Transverse colon (tissue), 4 donors: Measurements from ENCODE around the gene ALKBH2. TPM values are rescaled to one million over a fixed set of nuclear protein-coding genes. Genes with fewer than 3 reads are reported as not detected.

Source experiments
- DNase-seq: peaks from one replicate; pipeline ENCODE4 v3.0.0-alpha.2; 2019
- H3K27ac ChIP-seq, 4 donors: fragments of 200-600 bp; sonication (generic); 2 replicates each; pipeline ENCODE4 v1.5.1; 2016 to 2018; ENCODE audit warnings: inconsistent platforms in 4 of 4
- H3K27me3 ChIP-seq: fragments of 200-600 bp; sonication (generic); 2 replicates; pipeline ENCODE4 v1.5.1; 2017; ENCODE audit warnings: inconsistent platforms
- H3K36me3 ChIP-seq, 4 donors: fragments of 200-600 bp; sonication (generic); 2 replicates each; pipeline ENCODE4 v1.5.1; 2017 to 2019; ENCODE audit warnings: inconsistent platforms in 4 of 4
- H3K4me1 ChIP-seq, 4 donors: fragments of 200-600 bp; sonication (generic); 2 replicates each; pipeline ENCODE4 v1.5.1; 2017 to 2020; ENCODE audit warnings: inconsistent platforms in 4 of 4
- H3K4me3 ChIP-seq, 4 donors: fragments of 200-600 bp; sonication (generic); 1 replicate in 1 of 4; 2 replicates in 3 of 4; pipeline versions ENCODE4 v1.5.1 to v1.6.1; 2017 to 2019; ENCODE audit warnings: inconsistent platforms in 4 of 4
- H3K9me3 ChIP-seq, 2 donors: fragments of 200-600 bp; sonication (generic); 2 replicates each; pipeline ENCODE4 v1.5.1; 2017 to 2019; ENCODE audit warnings: inconsistent platforms in 2 of 2
- EP300 ChIP-seq: sonication (generic); formaldehyde crosslinking; IDR thresholded peaks from one replicate; pipeline ENCODE4 v1.6.1; 2017; ENCODE audit warnings: antibody characterized with exemption, low read depth
- POLR2A ChIP-seq: fragments of 450-650 bp; IDR thresholded peaks from one replicate; pipeline ENCODE4 v1.6.1; 2016; ENCODE audit warnings: antibody characterized with exemption, mild to moderate bottlenecking, moderate library complexity
- POLR2AphosphoS5 ChIP-seq, 3 donors: sonication (generic); formaldehyde crosslinking; IDR thresholded peaks; one replicate each; pipeline ENCODE4 v1.6.1; 2016; ENCODE audit warnings: antibody characterized with exemption in 3 of 3
- WGBS, 2 donors: methylation state at CpG; one replicate each; pipeline ENCODE4 v1.1.5; 2018; ENCODE audit warnings: low coverage in 1 of 2; 5-methylcytosine and 5-hydroxymethylcytosine counted together
- in situ Hi-C, 4 donors: fragments of 200-750 bp; cut with MboI; loops; one replicate each; pipeline versions ENCODE4 v1.15.0 to v1.15.1; 2017; ENCODE audit warnings: low sequenced_read_pairs in 3 of 4, low pct_ligation_motif_present in 1 of 4, low pct_unique_long_range_greater_than_20kb in 1 of 4
- intact Hi-C: fragments of 100-400 bp; cut with DNase I; formaldehyde crosslinking; loops from one replicate; pipeline ENCODE4 v1.15.1; 2023; ENCODE audit warnings: low total_unique reads
- total RNA-seq, 4 donors: library from RNA; depleted of rRNA; stranded (reverse); fragments of >200 nt; gene quantifications; one replicate each; pipeline ENCODE4 v1.1.0, GENCODE V29; 2016
- TF ChIP-seq, protein P1 (sequence below), 5 experiments: fragments of 200-600 bp in 3 of 5; fragments of 450-650 bp in 2 of 5; sonication (generic) in 3 of 5; IDR thresholded peaks; 1 replicate in 2 of 5; 2 replicates in 3 of 5; pipeline ENCODE4 v1.5.1; 2016 to 2017; ENCODE audit warnings: antibody characterized with exemption in 5 of 5, inconsistent platforms in 3 of 5, mild to moderate bottlenecking in 2 of 5, moderate library complexity in 1 of 5

ALKBH2 gene
- total RNA-seq, 4 donors from 2014 or later, result 3.4 to 11.1 (median 7.1) TPM; not detected in 1

DNA sequence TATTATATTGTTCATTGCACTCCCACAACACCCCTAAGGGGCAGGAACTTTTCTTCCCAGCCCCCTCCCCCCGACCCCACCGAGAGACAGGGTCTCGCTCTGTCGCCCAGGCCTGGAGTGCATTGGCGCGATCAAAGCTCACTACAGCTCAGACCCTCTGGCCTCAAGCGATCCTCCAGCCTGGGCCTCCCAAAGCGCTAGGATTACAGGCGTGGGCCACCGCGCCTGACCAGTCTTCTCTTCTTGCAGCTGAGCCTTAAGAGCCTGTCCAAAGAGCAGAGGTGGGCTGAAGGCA lies 3.8 kb upstream of the ALKBH2 start:
- 46% methylated on average over 9 of the region's 11 CpGs; no CpG with 5 or more reads in 1 of the 2 donors for WGBS, 2 donors
- DNase-seq, result no peak
- in situ Hi-C loops (loop anchor here in 2 of 4 donors (10.0 to 25.0 kb wide), 3 partner anchors 142 to 535 kb away; partner anchors contain the start of genes ISCU (in 2 of the 2) and SART3 (in 2 of the 2)), intact Hi-C loops (no loop called here)
- Histone ChIP-seq H3K27ac (no peak overlapping the region), H3K9me3 (no peaks in the 10 kb centered on the region), H3K4me3 (peak overlapping the region in 3 of 4 donors; percentile 55 to 98 (median 73)), H3K27me3 (no peaks in the 10 kb centered on the region), H3K36me3 (no peaks in the 10 kb centered on the region), H3K4me1 (peaks cover 23 to 45% (median 31%) of the 10 kb centered on the region in 4 donors)
- TF ChIP-seq EP300 (no peak), POLR2AphosphoS5 (IDR thresholded peaks at IDR 0.05) (no peak), POLR2A (no peak)
- TF ChIP-seq, protein P1, sequence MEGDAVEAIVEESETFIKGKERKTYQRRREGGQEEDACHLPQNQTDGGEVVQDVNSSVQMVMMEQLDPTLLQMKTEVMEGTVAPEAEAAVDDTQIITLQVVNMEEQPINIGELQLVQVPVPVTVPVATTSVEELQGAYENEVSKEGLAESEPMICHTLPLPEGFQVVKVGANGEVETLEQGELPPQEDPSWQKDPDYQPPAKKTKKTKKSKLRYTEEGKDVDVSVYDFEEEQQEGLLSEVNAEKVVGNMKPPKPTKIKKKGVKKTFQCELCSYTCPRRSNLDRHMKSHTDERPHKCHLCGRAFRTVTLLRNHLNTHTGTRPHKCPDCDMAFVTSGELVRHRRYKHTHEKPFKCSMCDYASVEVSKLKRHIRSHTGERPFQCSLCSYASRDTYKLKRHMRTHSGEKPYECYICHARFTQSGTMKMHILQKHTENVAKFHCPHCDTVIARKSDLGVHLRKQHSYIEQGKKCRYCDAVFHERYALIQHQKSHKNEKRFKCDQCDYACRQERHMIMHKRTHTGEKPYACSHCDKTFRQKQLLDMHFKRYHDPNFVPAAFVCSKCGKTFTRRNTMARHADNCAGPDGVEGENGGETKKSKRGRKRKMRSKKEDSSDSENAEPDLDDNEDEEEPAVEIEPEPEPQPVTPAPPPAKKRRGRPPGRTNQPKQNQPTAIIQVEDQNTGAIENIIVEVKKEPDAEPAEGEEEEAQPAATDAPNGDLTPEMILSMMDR (IDR thresholded peaks at IDR 0.05), result no peak

DNA sequence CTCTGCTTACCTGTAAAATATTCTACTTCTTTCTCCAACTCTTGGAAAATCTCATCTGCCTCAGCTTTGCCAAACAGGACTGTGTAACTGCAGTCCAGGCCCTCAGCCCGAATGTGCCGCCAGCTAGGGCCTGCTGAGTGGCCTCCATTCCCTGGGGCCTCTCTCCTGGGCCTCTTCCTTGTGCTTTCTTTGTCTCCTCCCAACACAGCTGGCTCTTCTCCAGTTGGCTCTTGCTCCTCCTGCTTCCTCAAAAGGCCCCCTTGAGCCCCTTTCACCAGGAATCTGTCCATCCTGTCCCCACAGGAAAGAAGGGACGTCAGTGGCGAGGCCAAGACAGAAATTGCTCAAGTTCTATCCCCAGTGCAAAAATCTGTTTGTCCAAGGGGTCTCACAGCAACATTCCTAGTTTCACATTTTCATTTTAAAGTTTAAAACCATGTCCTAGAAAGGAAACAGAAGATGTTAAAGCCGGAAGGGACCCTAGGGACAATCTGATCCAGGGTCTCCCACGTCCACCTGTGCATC lies 713 bp downstream of the ALKBH2 start:
- TF ChIP-seq, protein P1 (IDR thresholded peaks at IDR 0.05), result no peak
- TF ChIP-seq EP300 (no peak), POLR2AphosphoS5 (IDR thresholded peaks at IDR 0.05) (no peak), POLR2A (no peak)
- Histone ChIP-seq H3K4me1 (peaks cover 13 to 35% (median 20%) of the 10 kb centered on the region in 4 donors), H3K27ac (peak overlapping the region; percentile 73 to 83 (median 75)), H3K4me3 (peak overlapping the region; percentile 30 to 54 (median 36)), H3K27me3 (no peaks in the 10 kb centered on the region), H3K9me3 (no peaks in the 10 kb centered on the region), H3K36me3 (peaks cover 0 to 19% (median 1%) of the 10 kb centered on the region in 4 donors)
- DNase-seq, result no peak
- in situ Hi-C loops, result loop anchor here in 2 of 4 donors (10.0 to 25.0 kb wide), 3 partner anchors 138 to 530 kb away; partner anchors contain the start of genes ISCU (in 2 of the 2) and SART3 (in 2 of the 2)
- intact Hi-C loops, result no loop called here
- 59% methylated on average over 6 of the region's 6 CpGs; no CpG with 5 or more reads in 1 of the 2 donors for WGBS, 2 donors

DNA sequence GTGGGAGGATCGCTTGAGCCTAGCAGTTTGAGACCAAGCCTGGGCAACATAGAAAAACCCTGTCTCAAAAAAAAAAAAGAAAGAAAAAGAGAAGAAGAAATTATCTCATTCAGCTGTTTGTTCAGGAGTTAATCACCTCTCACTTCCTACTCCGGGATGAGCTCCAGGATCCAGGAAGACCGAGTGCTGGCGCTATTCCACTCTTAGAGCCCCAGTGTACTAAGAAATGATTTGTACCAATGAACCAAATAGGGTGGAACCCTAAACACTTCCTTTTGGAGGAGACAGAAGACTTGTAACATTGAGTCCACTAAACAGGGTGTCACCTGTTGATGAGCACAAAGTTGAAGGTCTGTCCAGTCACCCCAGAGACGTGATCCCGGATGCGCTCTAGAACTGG lies 3.6 kb downstream of the ALKBH2 start:
- no peak overlapping the region for H3K27ac ChIP-seq
- in situ Hi-C loops (loop anchor here in 2 of 4 donors (10.0 to 25.0 kb wide), 3 partner anchors 135 to 527 kb away; partner anchors contain the start of genes ISCU (in 2 of the 2) and SART3 (in 2 of the 2)), intact Hi-C loops (no loop called here)
- H3K36me3 ChIP-seq, result peaks cover 0 to 39% (median 5%) of the 10 kb centered on the region in 4 donors
- TF ChIP-seq, protein P1 (IDR thresholded peaks at IDR 0.05), result no peak
- TF ChIP-seq POLR2A (no peak), EP300 (no peak), POLR2AphosphoS5 (IDR thresholded peaks at IDR 0.05) (no peak)
- H3K4me1 ChIP-seq, result peaks cover 8 to 30% (median 16%) of the 10 kb centered on the region in 4 donors
- no peaks in the 10 kb centered on the region for H3K27me3 ChIP-seq
- 81% methylated on average over 7 of the region's 7 CpGs; no CpG with 5 or more reads in 1 of the 2 donors for WGBS, 2 donors
- no peak overlapping the region for H3K4me3 ChIP-seq
- no peak for DNase-seq
- H3K9me3 ChIP-seq, result no peaks in the 10 kb centered on the region

DNA sequence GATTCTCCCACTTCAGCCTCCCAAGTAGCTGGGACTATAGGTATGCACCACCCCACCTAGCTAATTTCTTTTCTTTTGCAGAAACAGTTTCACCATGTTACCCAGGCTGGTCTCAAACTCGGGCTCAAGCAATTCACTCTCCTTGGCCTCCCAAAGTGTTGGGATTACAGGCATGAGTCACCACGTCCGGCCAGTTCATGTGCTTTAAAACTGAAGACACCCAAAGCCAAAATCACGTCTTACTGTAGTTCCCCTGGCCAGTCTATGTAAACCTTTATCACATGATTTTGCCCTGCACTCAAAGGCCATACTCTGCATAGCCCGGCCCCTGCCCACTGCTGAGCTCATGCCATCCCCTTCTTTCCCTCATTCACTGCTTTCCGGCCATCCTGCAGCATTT lies 4.5 kb downstream of the ALKBH2 start:
- H3K9me3 ChIP-seq, result no peaks in the 10 kb centered on the region
- no peaks in the 10 kb centered on the region for H3K27me3 ChIP-seq
- H3K4me1 ChIP-seq, result peaks cover 8 to 29% (median 19%) of the 10 kb centered on the region in 4 donors
- intact Hi-C loops, result no loop called here
- no peak overlapping the region for H3K4me3 ChIP-seq
- no peak for DNase-seq
- in situ Hi-C loops, result loop anchor here in 2 of 4 donors (25.0 kb wide), 2 partner anchors 427 to 527 kb away; partner anchors contain the start of genes ISCU (in 2 of the 2) and SART3 (in 2 of the 2)
- H3K36me3 ChIP-seq, result peaks cover 0 to 43% (median 5%) of the 10 kb centered on the region in 4 donors
- H3K27ac ChIP-seq, result no peak overlapping the region
- TF ChIP-seq POLR2A (no peak), POLR2AphosphoS5 (IDR thresholded peaks at IDR 0.05) (no peak), EP300 (no peak)
- TF ChIP-seq, protein P1 (IDR thresholded peaks at IDR 0.05), result no peak
- 68 to 75% methylated on average over 5 to 6 of the region's 6 CpGs for WGBS, 2 donors
